ENCODE measurements around the gene PSMA6. TPM values are rescaled to one million over a fixed set of nuclear protein-coding genes. Genes with fewer than 3 reads are reported as not detected.

Gene PSMA6
- polyA plus RNA-seq, 2 of the 4 experiments (the other 2 are of a cell fraction): 369 to 395 TPM

DNA sequence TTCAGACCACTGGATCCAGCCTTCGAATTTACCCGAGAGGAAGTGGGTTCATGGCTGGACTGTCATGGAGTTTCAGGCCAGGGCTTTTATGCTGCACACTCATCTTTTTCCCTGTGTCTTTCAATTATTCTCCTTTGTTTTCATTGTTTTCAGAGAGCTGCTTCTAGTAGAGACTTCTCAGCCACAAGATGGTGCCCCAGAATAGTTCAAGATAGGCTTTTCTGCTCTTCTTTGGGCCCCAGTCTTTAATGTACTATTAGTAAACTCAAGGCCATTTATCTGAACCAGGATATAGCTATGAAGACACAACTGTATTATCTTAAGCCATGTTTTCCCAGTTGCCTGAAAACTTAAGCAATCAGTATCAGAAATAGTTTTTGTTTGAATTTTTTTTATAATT, 30.4 kb upstream of the PSMA6 start:
- Histone ChIP-seq H3K4me1 (peaks cover 3% of the 10 kb centered on the region; the same call in 2 of the 3 replicates), H3K4me2 (no peak overlapping the region), H3K9me3 (peaks cover 12% of the 10 kb centered on the region; the same call in 1 of the 3 replicates), H3K4me3 (no peak overlapping the region), H3K27ac (no peak overlapping the region)
- FAIRE-seq (no peak), ATAC-seq (no peak), DNase-seq (ENCODE audit: low read depth in 1 of 2, low spot score in 1 of 2) (peak in 1 of 2 experiments; percentile 10)
- ChIA-PET POLR2A (no interaction called here), CTCF (interaction anchor here (0.8 to 1.4 kb wide), 5 partner anchors 14 to 159 kb away, joined by 3 to 4 read pairs (median 3); no protein-coding TSS in a partner anchor)
- TF ChIP-seq ZNF302 (CRISPR knock-in tag; IDR thresholded peaks at IDR 0.05) (no peak), RAD21 (conservative IDR thresholded peaks at IDR 0.05 in 1 of 2, IDR thresholded peaks at IDR 0.05 in 1 of 2) (peak in 1 of 2 experiments; percentile 35; a peak in 2 of 5 replicates), EHMT2 (IDR thresholded peaks at IDR 0.05; ENCODE audit: low read depth) (no peak)
- 100% methylated on average over 2 of the region's 2 CpGs for WGBS (ENCODE audit: missing lambda C conversion rate)

DNA sequence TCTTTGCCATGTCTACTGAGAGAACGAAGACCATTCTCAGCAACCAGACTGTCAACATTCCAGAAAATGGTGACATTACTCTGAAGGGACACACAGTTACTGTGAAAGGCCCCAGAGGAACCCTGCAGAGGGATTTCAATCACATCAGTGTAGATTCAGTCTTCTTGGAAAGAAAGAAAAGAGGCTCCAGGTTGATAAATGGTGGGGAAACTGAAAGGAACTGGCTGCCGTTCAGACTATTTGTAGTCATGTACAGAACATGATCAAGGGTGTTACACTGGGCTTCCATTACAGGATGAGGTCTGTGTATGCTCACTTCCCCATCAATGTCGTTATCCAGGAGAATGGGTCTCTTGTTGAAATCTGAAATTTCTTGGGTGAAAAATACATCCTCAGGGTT, 29.7 kb upstream of the PSMA6 start:
- ATAC-seq: no peak
- H3K27ac ChIP-seq: no peak overlapping the region
- H3K9me3 ChIP-seq: peaks cover 12% of the 10 kb centered on the region; the same call in 1 of the 3 replicates
- FAIRE-seq: no peak
- no peak for DNase-seq (ENCODE audit: low read depth in 1 of 2, low spot score in 1 of 2)
- POLR2A ChIA-PET: no interaction called here
- H3K4me2 ChIP-seq: no peak overlapping the region
- CTCF ChIA-PET: interaction anchor here (0.8 to 1.4 kb wide), 5 partner anchors 13 to 158 kb away, joined by 3 to 4 read pairs (median 3); no protein-coding TSS in a partner anchor
- H3K4me3 ChIP-seq: no peak overlapping the region
- peaks cover 3% of the 10 kb centered on the region; the same call in 2 of the 3 replicates for H3K4me1 ChIP-seq
- TF ChIP-seq RARB (CRISPR knock-in tag; IDR thresholded peaks at IDR 0.05): no peak
- TF ChIP-seq POLR2AphosphoS2 (conservative IDR thresholded peaks at IDR 0.05; ENCODE audit: low read length): no peak
- TF ChIP-seq, protein P1, sequence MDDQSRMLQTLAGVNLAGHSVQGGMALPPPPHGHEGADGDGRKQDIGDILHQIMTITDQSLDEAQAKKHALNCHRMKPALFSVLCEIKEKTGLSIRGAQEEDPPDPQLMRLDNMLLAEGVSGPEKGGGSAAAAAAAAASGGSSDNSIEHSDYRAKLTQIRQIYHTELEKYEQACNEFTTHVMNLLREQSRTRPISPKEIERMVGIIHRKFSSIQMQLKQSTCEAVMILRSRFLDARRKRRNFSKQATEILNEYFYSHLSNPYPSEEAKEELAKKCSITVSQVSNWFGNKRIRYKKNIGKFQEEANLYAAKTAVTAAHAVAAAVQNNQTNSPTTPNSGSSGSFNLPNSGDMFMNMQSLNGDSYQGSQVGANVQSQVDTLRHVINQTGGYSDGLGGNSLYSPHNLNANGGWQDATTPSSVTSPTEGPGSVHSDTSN (IDR thresholded peaks at IDR 0.05): no peak
- TF ChIP-seq HOXA7 (CRISPR knock-in tag; IDR thresholded peaks at IDR 0.05): no peak
- no peak for TF ChIP-seq TFCP2L1 (CRISPR knock-in tag; IDR thresholded peaks at IDR 0.05)
- TF ChIP-seq RNF2 (IDR thresholded peaks at IDR 0.05; ENCODE audit: borderline replicate concordance, low read depth): no peak
- no peak for TF ChIP-seq CHD2 (IDR thresholded peaks at IDR 0.05; ENCODE audit: low read length, partially characterized antibody)
- TF ChIP-seq NR3C1 (IDR thresholded peaks at IDR 0.05): no peak
- TF ChIP-seq, protein P2, sequence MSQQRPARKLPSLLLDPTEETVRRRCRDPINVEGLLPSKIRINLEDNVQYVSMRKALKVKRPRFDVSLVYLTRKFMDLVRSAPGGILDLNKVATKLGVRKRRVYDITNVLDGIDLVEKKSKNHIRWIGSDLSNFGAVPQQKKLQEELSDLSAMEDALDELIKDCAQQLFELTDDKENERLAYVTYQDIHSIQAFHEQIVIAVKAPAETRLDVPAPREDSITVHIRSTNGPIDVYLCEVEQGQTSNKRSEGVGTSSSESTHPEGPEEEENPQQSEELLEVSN (IDR thresholded peaks at IDR 0.05; ENCODE audit: borderline replicate concordance, low read depth): no peak
- TF ChIP-seq MAFK (IDR thresholded peaks at IDR 0.05; ENCODE audit: partially characterized antibody): no peak
- no peak for TF ChIP-seq ZFP36 (IDR thresholded peaks at IDR 0.05; ENCODE audit: borderline replicate concordance, partially characterized antibody)
- TF ChIP-seq HOXB5 (CRISPR knock-in tag; IDR thresholded peaks at IDR 0.05): no peak
- WGBS (ENCODE audit: missing lambda C conversion rate): 94% methylated on average over 3 of the region's 3 CpGs

DNA sequence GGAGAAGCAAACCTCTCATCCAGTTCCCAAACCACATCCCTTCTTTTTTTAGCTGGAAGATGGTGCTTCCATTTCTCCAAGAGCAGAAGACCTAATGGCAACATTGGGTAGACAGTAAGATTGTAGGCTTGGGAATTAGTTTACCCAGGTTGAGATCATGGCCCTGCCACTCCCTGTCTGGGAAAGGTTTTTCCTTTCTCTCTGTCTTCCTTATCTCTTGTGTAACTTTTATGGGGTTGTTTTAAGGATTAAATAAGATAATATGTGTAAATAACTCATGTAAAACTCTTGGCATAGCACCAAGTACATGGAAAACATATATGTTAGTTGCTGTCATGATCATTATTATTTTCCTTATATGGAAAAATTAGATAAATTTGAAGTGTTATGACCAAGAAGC, 23.2 kb upstream of the PSMA6 start:
- FAIRE-seq (no peak), ATAC-seq (no peak), DNase-seq (ENCODE audit: low read depth in 1 of 2, low spot score in 1 of 2) (no peak)
- no peaks in the 10 kb centered on the region for H3K9me3 ChIP-seq
- CTCF ChIA-PET: interaction anchor here (1.3 to 1.8 kb wide), 2 partner anchors 15 to 153 kb away, joined by 3 to 5 read pairs; no protein-coding TSS in a partner anchor
- H3K27ac ChIP-seq: no peak overlapping the region
- no peak overlapping the region for H3K4me3 ChIP-seq
- no peak overlapping the region for H3K4me2 ChIP-seq
- POLR2A ChIA-PET: no interaction called here
- no peaks in the 10 kb centered on the region for H3K4me1 ChIP-seq
- no peak for TF ChIP-seq NFE2L2 (conservative IDR thresholded peaks at IDR 0.05; ENCODE audit: low read length)
- TF ChIP-seq, protein P3, sequence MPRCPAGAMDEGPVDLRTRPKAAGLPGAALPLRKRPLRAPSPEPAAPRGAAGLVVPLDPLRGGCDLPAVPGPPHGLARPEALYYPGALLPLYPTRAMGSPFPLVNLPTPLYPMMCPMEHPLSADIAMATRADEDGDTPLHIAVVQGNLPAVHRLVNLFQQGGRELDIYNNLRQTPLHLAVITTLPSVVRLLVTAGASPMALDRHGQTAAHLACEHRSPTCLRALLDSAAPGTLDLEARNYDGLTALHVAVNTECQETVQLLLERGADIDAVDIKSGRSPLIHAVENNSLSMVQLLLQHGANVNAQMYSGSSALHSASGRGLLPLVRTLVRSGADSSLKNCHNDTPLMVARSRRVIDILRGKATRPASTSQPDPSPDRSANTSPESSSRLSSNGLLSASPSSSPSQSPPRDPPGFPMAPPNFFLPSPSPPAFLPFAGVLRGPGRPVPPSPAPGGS (IDR thresholded peaks at IDR 0.05): no peak
- no peak for TF ChIP-seq PHF8 (IDR thresholded peaks at IDR 0.05; ENCODE audit: borderline replicate concordance, low read depth)
- no peak for TF ChIP-seq TFCP2L1 (CRISPR knock-in tag; IDR thresholded peaks at IDR 0.05)
- TF ChIP-seq RARB (CRISPR knock-in tag; IDR thresholded peaks at IDR 0.05): no peak
- TF ChIP-seq JUNB (IDR thresholded peaks at IDR 0.05): no peak
- TF ChIP-seq MAFK (IDR thresholded peaks at IDR 0.05; ENCODE audit: partially characterized antibody): no peak
- no peak for TF ChIP-seq ZC3H11A (IDR thresholded peaks at IDR 0.05)
- TF ChIP-seq, protein P2 (IDR thresholded peaks at IDR 0.05; ENCODE audit: borderline replicate concordance, low read depth): no peak
- TF ChIP-seq SREBF2 (IDR thresholded peaks at IDR 0.05): no peak

All from A549 (cell line).